OCI-LY1 (cell line): ENCODE measurements around the gene PRKACA.

ENCODE experiments used
- EZH2 ChIP-seq: fragments of 200-600 bp; sonication (generic), shearing (Covaris generic); IDR thresholded peaks from 2 replicates; pipeline ENCODE4 v1.8.0; 2017; ENCODE audit warnings: borderline replicate concordance, mixed run types, mild to moderate bottlenecking, antibody characterized with exemption, low read length, moderate library complexity, mixed read lengths
- TF ChIP-seq, protein P1 (sequence below): fragments of 200-600 bp; sonication (generic), shearing (Covaris generic); IDR thresholded peaks from 2 replicates; pipeline ENCODE4 v1.5.1; 2017; ENCODE audit warnings: mild to moderate bottlenecking, antibody characterized with exemption, low read length, moderate library complexity, mixed read lengths

DNA sequence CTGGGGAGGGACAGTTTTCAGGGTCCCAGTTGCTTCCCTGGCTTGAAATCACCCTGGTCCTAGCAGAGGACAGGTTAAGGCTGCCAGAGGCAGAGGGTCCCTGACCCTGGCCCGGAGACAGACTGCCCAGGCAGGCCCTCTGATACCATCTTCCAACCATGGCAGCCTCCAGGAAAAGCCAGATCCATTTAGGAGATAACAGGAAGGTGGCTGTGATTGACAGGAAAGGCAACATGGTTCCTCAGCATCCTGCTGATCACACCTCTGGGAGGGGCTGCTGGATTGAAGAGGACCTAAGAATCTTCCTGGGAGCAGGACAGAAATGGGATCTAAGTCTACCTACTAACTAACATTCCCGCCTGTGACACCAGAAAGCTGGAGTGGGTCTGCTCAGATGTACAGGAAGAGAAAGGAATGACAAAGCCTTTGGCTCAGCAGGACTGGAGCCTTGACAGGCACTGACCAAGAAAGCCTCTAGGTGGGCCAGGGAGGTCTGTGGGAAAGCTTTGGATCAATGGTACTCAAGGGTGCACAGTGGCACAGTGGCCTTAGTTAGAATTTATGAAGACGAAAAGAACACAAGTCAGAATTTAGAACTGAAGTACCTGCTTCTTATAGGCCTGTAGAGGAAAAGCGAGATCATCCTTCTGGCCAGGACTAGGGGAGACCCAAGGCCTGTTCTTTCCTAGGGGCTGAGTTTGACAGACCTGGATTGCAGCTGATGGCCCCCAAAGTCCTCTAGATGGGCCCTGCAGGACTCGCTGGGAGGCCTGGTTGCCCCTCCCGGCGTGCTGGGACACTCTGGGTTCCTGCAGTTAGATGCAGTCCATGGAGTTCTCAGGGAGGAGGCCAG lies 2.3 kb upstream of the PRKACA start:
- TF ChIP-seq, protein P1, sequence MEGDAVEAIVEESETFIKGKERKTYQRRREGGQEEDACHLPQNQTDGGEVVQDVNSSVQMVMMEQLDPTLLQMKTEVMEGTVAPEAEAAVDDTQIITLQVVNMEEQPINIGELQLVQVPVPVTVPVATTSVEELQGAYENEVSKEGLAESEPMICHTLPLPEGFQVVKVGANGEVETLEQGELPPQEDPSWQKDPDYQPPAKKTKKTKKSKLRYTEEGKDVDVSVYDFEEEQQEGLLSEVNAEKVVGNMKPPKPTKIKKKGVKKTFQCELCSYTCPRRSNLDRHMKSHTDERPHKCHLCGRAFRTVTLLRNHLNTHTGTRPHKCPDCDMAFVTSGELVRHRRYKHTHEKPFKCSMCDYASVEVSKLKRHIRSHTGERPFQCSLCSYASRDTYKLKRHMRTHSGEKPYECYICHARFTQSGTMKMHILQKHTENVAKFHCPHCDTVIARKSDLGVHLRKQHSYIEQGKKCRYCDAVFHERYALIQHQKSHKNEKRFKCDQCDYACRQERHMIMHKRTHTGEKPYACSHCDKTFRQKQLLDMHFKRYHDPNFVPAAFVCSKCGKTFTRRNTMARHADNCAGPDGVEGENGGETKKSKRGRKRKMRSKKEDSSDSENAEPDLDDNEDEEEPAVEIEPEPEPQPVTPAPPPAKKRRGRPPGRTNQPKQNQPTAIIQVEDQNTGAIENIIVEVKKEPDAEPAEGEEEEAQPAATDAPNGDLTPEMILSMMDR = no peak
- TF ChIP-seq EZH2 = no peak
